Measurements from ENCODE around the gene ZBTB1. TPM values are rescaled to one million over a fixed set of nuclear protein-coding genes. Genes with fewer than 3 reads are reported as not detected.

The ZBTB1 gene
- total RNA-seq, 1 experiment from 2014 or later: 97.5 TPM

GRCh38 chr14:64465831-64466554 is 38.6 kb upstream of the ZBTB1 start:
- H3K9ac ChIP-seq (ENCODE audit: low read length): peak overlapping the region; percentile 70
- no peak overlapping the region for H3K27ac ChIP-seq (ENCODE audit: low read length)
- peak overlapping the region; percentile 72 for H3K4me3 ChIP-seq (ENCODE audit: low read length)
- no peak overlapping the region for H2AFZ ChIP-seq (ENCODE audit: low read length)
- H3K4me1 ChIP-seq (ENCODE audit: low read length): peaks cover 48% of the 10 kb centered on the region
- peaks cover 11% of the 10 kb centered on the region for H3K36me3 ChIP-seq (ENCODE audit: insufficient read depth, low read length)
- no peaks in the 10 kb centered on the region for H3K9me2 ChIP-seq (replicated peaks; ENCODE audit: insufficient read depth, low read length)
- H3K27me3 ChIP-seq (ENCODE audit: low read length): no peaks in the 10 kb centered on the region
- DNase-seq: no peak
- H3K79me2 ChIP-seq (ENCODE audit: low read length): no peaks in the 10 kb centered on the region
- H3K4me2 ChIP-seq (ENCODE audit: low read depth, low read length, poor library complexity, severe bottlenecking): peak overlapping the region; percentile 99
- H3K9me3 ChIP-seq (ENCODE audit: low read length): no peaks in the 10 kb centered on the region
- H4K20me1 ChIP-seq (ENCODE audit: insufficient read depth, low read depth, low read length): peaks cover 31% of the 10 kb centered on the region

DNA sequence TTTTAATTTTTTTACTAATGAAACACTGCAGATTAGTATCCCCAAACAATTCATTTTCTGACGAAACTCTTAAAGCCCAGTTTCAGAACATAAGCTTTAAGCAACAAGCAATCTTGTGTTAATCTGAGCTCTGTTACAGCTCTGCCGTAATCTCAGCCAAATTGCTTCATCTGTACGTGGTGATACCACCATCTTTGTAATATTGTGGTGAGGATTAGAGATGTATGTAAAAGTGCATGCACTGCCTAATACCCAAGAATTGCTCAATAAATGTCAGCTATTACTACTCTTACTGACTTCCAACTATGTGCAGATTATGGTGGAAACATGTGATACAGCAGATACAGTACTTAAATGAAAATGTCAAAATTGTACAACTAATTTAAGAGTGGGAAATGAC is 37.5 kb upstream of the ZBTB1 start:
- Histone ChIP-seq H3K4me2 (ENCODE audit: low read depth, low read length, poor library complexity, severe bottlenecking) (no peak overlapping the region), H3K9me2 (replicated peaks; ENCODE audit: insufficient read depth, low read length) (no peaks in the 10 kb centered on the region), H3K27me3 (ENCODE audit: low read length) (no peaks in the 10 kb centered on the region), H3K27ac (ENCODE audit: low read length) (no peak overlapping the region), H4K20me1 (ENCODE audit: insufficient read depth, low read depth, low read length) (peaks cover 31% of the 10 kb centered on the region), H3K79me2 (ENCODE audit: low read length) (no peaks in the 10 kb centered on the region), H3K36me3 (ENCODE audit: insufficient read depth, low read length) (peaks cover 6% of the 10 kb centered on the region), H3K9ac (ENCODE audit: low read length) (no peak overlapping the region), H3K4me3 (ENCODE audit: low read length) (no peak overlapping the region), H3K4me1 (ENCODE audit: low read length) (peaks cover 54% of the 10 kb centered on the region), H3K9me3 (ENCODE audit: low read length) (no peaks in the 10 kb centered on the region), H2AFZ (ENCODE audit: low read length) (no peak overlapping the region)
- no peak for DNase-seq

DNA sequence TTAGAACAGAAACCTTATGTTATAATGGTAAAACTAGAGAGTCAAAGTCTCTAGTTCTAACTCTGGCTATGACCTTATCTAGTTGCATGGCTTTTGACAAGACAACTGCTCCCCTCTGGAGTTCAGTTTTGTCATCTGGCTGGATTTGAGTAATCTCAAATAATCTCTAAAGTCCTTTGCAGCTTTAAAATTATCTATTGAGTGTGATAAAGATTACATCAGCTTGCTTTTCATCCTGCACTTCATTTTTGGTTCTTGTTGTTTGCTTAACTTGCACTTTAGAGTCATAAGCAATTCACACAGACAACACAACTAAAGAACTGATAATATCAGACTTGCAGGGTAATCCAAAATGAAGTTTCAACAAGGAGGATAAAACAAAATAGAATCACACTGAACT is 37.0 kb upstream of the ZBTB1 start:
- Histone ChIP-seq H3K27me3 (ENCODE audit: low read length) (no peaks in the 10 kb centered on the region), H3K4me3 (ENCODE audit: low read length) (no peak overlapping the region), H2AFZ (ENCODE audit: low read length) (no peak overlapping the region), H3K27ac (ENCODE audit: low read length) (no peak overlapping the region), H3K9ac (ENCODE audit: low read length) (no peak overlapping the region), H3K9me2 (replicated peaks; ENCODE audit: insufficient read depth, low read length) (no peaks in the 10 kb centered on the region), H4K20me1 (ENCODE audit: insufficient read depth, low read depth, low read length) (peaks cover 31% of the 10 kb centered on the region), H3K79me2 (ENCODE audit: low read length) (no peaks in the 10 kb centered on the region), H3K36me3 (ENCODE audit: insufficient read depth, low read length) (peaks cover 4% of the 10 kb centered on the region), H3K4me1 (ENCODE audit: low read length) (peaks cover 54% of the 10 kb centered on the region), H3K4me2 (ENCODE audit: low read depth, low read length, poor library complexity, severe bottlenecking) (no peak overlapping the region), H3K9me3 (ENCODE audit: low read length) (no peaks in the 10 kb centered on the region)
- no peak for DNase-seq

DNA sequence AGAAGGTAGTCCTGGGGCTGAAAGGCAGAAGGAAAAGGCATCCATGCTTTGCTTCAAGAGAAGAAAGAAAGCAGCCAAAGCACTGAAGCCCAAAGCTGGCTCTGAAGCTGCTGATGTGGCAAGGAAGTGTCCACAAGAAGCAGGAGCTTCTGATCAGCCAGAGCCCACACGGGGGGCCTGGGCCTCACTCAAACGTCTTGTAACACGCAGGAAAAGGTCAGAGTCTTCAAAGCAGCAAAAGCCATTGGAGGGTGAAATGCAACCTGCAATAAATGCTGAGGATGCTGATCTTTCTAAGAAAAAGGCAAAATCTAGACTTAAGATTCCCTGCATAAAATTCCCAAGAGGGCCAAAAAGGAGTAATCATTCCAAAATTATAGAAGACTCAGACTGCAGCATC is 36.1 kb upstream of the ZBTB1 start:
- Histone ChIP-seq H3K36me3 (ENCODE audit: insufficient read depth, low read length) (no peaks in the 10 kb centered on the region), H3K4me3 (ENCODE audit: low read length) (no peak overlapping the region), H3K4me2 (ENCODE audit: low read depth, low read length, poor library complexity, severe bottlenecking) (no peak overlapping the region), H4K20me1 (ENCODE audit: insufficient read depth, low read depth, low read length) (peaks cover 31% of the 10 kb centered on the region), H3K79me2 (ENCODE audit: low read length) (no peaks in the 10 kb centered on the region), H3K9ac (ENCODE audit: low read length) (no peak overlapping the region), H3K27ac (ENCODE audit: low read length) (no peak overlapping the region), H3K9me3 (ENCODE audit: low read length) (no peaks in the 10 kb centered on the region), H3K4me1 (ENCODE audit: low read length) (peaks cover 46% of the 10 kb centered on the region), H3K9me2 (replicated peaks; ENCODE audit: insufficient read depth, low read length) (no peaks in the 10 kb centered on the region), H3K27me3 (ENCODE audit: low read length) (no peaks in the 10 kb centered on the region), H2AFZ (ENCODE audit: low read length) (no peak overlapping the region)
- no peak for DNase-seq

GRCh38 chr14:64474041-64474440 is 30.5 kb upstream of the ZBTB1 start:
- DNase-seq: no peak
- Histone ChIP-seq H3K9me3 (ENCODE audit: low read length) (no peaks in the 10 kb centered on the region), H3K4me2 (ENCODE audit: low read depth, low read length, poor library complexity, severe bottlenecking) (no peak overlapping the region), H3K4me3 (ENCODE audit: low read length) (no peak overlapping the region), H3K4me1 (ENCODE audit: low read length) (peaks cover 12% of the 10 kb centered on the region), H3K27ac (ENCODE audit: low read length) (no peak overlapping the region), H2AFZ (ENCODE audit: low read length) (no peak overlapping the region), H3K9me2 (replicated peaks; ENCODE audit: insufficient read depth, low read length) (no peaks in the 10 kb centered on the region), H3K27me3 (ENCODE audit: low read length) (no peaks in the 10 kb centered on the region), H3K36me3 (ENCODE audit: insufficient read depth, low read length) (peaks cover 3% of the 10 kb centered on the region; the same call in 1 of the 2 replicates), H4K20me1 (ENCODE audit: insufficient read depth, low read depth, low read length) (peaks cover 8% of the 10 kb centered on the region; the same call in 1 of the 2 replicates), H3K79me2 (ENCODE audit: low read length) (no peaks in the 10 kb centered on the region), H3K9ac (ENCODE audit: low read length) (no peak overlapping the region)

DNA sequence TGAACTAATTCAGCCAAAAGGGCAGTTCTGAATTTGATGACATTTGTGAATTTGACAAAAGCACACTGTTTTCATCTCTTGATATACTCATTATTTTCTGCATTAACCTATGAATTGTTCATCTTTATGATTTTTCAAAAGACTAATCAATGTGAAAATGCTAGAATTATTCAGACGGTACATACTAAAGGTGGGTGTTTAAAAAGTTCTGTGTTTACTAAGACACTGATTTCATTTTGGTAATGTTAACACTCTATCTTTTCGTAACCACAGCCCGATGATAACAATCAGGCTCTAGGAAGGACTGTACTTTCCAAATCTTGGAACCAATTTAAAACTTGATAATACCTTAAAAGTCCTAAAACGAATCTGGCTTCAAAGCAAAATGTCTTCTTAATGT is 29.9 kb upstream of the ZBTB1 start:
- Histone ChIP-seq H4K20me1 (ENCODE audit: insufficient read depth, low read depth, low read length) (peaks cover 1% of the 10 kb centered on the region; the same call in 1 of the 2 replicates), H3K4me3 (ENCODE audit: low read length) (no peak overlapping the region), H3K79me2 (ENCODE audit: low read length) (no peaks in the 10 kb centered on the region), H3K9ac (ENCODE audit: low read length) (no peak overlapping the region), H3K9me2 (replicated peaks; ENCODE audit: insufficient read depth, low read length) (no peaks in the 10 kb centered on the region), H3K27me3 (ENCODE audit: low read length) (no peaks in the 10 kb centered on the region), H3K9me3 (ENCODE audit: low read length) (no peaks in the 10 kb centered on the region), H2AFZ (ENCODE audit: low read length) (no peak overlapping the region), H3K4me1 (ENCODE audit: low read length) (peaks cover 12% of the 10 kb centered on the region), H3K4me2 (ENCODE audit: low read depth, low read length, poor library complexity, severe bottlenecking) (no peak overlapping the region), H3K36me3 (ENCODE audit: insufficient read depth, low read length) (peaks cover 3% of the 10 kb centered on the region; the same call in 1 of the 2 replicates), H3K27ac (ENCODE audit: low read length) (no peak overlapping the region)
- no peak for DNase-seq

DNA sequence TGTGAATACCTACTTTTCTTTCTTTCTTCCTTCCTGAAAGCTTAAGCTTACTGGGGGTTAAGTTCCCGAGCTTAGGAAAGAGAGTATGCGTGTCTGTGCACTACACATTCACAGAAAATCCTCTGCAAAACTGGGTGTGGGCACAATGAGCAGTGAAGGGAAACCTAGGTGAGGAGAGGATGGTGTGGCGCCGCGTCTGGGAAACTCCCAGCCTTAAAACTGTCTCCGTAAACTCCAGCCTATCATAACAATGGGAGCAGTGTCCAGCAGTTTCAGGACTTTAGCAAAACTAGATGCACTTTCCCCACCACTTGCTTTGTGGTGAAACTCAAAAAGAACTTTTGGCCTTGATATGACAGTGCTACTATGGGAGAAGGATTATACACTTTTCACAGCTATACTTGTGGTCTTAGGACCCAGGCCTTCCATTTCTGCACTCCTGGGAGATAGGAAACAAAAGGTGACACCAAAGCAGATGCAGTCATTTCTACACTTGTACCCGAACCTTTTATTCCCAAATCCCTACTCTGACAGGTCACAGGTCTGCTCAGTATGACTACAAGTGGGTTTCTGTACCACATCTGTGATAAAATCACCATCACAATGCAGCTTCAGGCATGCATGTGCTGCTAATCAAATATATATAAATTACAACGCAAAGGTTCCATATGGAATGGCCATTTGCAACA is 28.8 kb upstream of the ZBTB1 start:
- peaks cover 3% of the 10 kb centered on the region; the same call in 1 of the 2 replicates for H3K36me3 ChIP-seq (ENCODE audit: insufficient read depth, low read length)
- H3K4me2 ChIP-seq (ENCODE audit: low read depth, low read length, poor library complexity, severe bottlenecking): no peak overlapping the region
- H3K27me3 ChIP-seq (ENCODE audit: low read length): no peaks in the 10 kb centered on the region

GRCh38 chr14:64476438-64476837 is 28.1 kb upstream of the ZBTB1 start:
- H4K20me1 ChIP-seq (ENCODE audit: insufficient read depth, low read depth, low read length): no peaks in the 10 kb centered on the region
- H3K4me1 ChIP-seq (ENCODE audit: low read length): peaks cover 12% of the 10 kb centered on the region
- no peak overlapping the region for H3K9ac ChIP-seq (ENCODE audit: low read length)
- H3K4me2 ChIP-seq (ENCODE audit: low read depth, low read length, poor library complexity, severe bottlenecking): no peak overlapping the region
- no peaks in the 10 kb centered on the region for H3K9me3 ChIP-seq (ENCODE audit: low read length)
- no peaks in the 10 kb centered on the region for H3K9me2 ChIP-seq (replicated peaks; ENCODE audit: insufficient read depth, low read length)
- H3K27me3 ChIP-seq (ENCODE audit: low read length): no peaks in the 10 kb centered on the region
- no peak overlapping the region for H2AFZ ChIP-seq (ENCODE audit: low read length)
- DNase-seq: no peak
- H3K79me2 ChIP-seq (ENCODE audit: low read length): no peaks in the 10 kb centered on the region; the same call in 1 of the 2 replicates
- peaks cover 3% of the 10 kb centered on the region; the same call in 1 of the 2 replicates for H3K36me3 ChIP-seq (ENCODE audit: insufficient read depth, low read length)
- no peak overlapping the region for H3K4me3 ChIP-seq (ENCODE audit: low read length)
- no peak overlapping the region for H3K27ac ChIP-seq (ENCODE audit: low read length)

More for the DNA sequence above, 28.8 kb upstream of the ZBTB1 start:
- Histone ChIP-seq H3K9me3 (ENCODE audit: low read length) (no peaks in the 10 kb centered on the region), H3K9ac (ENCODE audit: low read length) (no peak overlapping the region), H4K20me1 (ENCODE audit: insufficient read depth, low read depth, low read length) (no peaks in the 10 kb centered on the region), H3K4me1 (ENCODE audit: low read length) (peaks cover 12% of the 10 kb centered on the region), H2AFZ (ENCODE audit: low read length) (no peak overlapping the region), H3K4me3 (ENCODE audit: low read length) (no peak overlapping the region), H3K79me2 (ENCODE audit: low read length) (no peaks in the 10 kb centered on the region), H3K9me2 (replicated peaks; ENCODE audit: insufficient read depth, low read length) (no peaks in the 10 kb centered on the region), H3K27ac (ENCODE audit: low read length) (no peak overlapping the region)
- no peak for DNase-seq

All from Karpas-422 (cell line).